Transverse colon (tissue), 4 donors: ENCODE data around the gene UBE2U. TPM values are rescaled to one million over a fixed set of nuclear protein-coding genes. Genes with fewer than 3 reads are reported as not detected.

Experiments
- DNase-seq: peaks from one replicate; pipeline ENCODE4 v3.0.0-alpha.2; 2019
- H3K27ac ChIP-seq, 4 donors: fragments of 200-600 bp; sonication (generic); 2 replicates each; pipeline ENCODE4 v1.5.1; 2016 to 2018; ENCODE audit warnings: inconsistent platforms in 4 of 4
- H3K27me3 ChIP-seq: fragments of 200-600 bp; sonication (generic); 2 replicates; pipeline ENCODE4 v1.5.1; 2017; ENCODE audit warnings: inconsistent platforms
- H3K36me3 ChIP-seq, 4 donors: fragments of 200-600 bp; sonication (generic); 2 replicates each; pipeline ENCODE4 v1.5.1; 2017 to 2019; ENCODE audit warnings: inconsistent platforms in 4 of 4
- H3K4me1 ChIP-seq, 4 donors: fragments of 200-600 bp; sonication (generic); 2 replicates each; pipeline ENCODE4 v1.5.1; 2017 to 2020; ENCODE audit warnings: inconsistent platforms in 4 of 4
- H3K4me3 ChIP-seq, 4 donors: fragments of 200-600 bp; sonication (generic); 1 replicate in 1 of 4; 2 replicates in 3 of 4; pipeline versions ENCODE4 v1.5.1 to v1.6.1; 2017 to 2019; ENCODE audit warnings: inconsistent platforms in 4 of 4
- H3K9me3 ChIP-seq, 2 donors: fragments of 200-600 bp; sonication (generic); 2 replicates each; pipeline ENCODE4 v1.5.1; 2017 to 2019; ENCODE audit warnings: inconsistent platforms in 2 of 2
- CTCF ChIP-seq, 5 experiments: fragments of 200-600 bp in 3 of 5; fragments of 450-650 bp in 2 of 5; sonication (generic) in 3 of 5; IDR thresholded peaks; 1 replicate in 2 of 5; 2 replicates in 3 of 5; pipeline ENCODE4 v1.5.1; 2016 to 2017; ENCODE audit warnings: antibody characterized with exemption in 5 of 5, inconsistent platforms in 3 of 5, mild to moderate bottlenecking in 2 of 5, moderate library complexity in 1 of 5
- EP300 ChIP-seq: sonication (generic); formaldehyde crosslinking; IDR thresholded peaks from one replicate; pipeline ENCODE4 v1.6.1; 2017; ENCODE audit warnings: antibody characterized with exemption, low read depth
- POLR2A ChIP-seq: fragments of 450-650 bp; IDR thresholded peaks from one replicate; pipeline ENCODE4 v1.6.1; 2016; ENCODE audit warnings: antibody characterized with exemption, mild to moderate bottlenecking, moderate library complexity
- POLR2AphosphoS5 ChIP-seq, 3 donors: sonication (generic); formaldehyde crosslinking; IDR thresholded peaks; one replicate each; pipeline ENCODE4 v1.6.1; 2016; ENCODE audit warnings: antibody characterized with exemption in 3 of 3
- WGBS, 2 donors: methylation state at CpG; one replicate each; pipeline ENCODE4 v1.1.5; 2018; ENCODE audit warnings: low coverage in 1 of 2; 5-methylcytosine and 5-hydroxymethylcytosine counted together
- in situ Hi-C, 4 donors: fragments of 200-750 bp; cut with MboI; loops; one replicate each; pipeline versions ENCODE4 v1.15.0 to v1.15.1; 2017; ENCODE audit warnings: low sequenced_read_pairs in 3 of 4, low pct_ligation_motif_present in 1 of 4, low pct_unique_long_range_greater_than_20kb in 1 of 4
- intact Hi-C: fragments of 100-400 bp; cut with DNase I; formaldehyde crosslinking; loops from one replicate; pipeline ENCODE4 v1.15.1; 2023; ENCODE audit warnings: low total_unique reads
- total RNA-seq, 4 donors: library from RNA; depleted of rRNA; stranded (reverse); fragments of >200 nt; gene quantifications; one replicate each; pipeline ENCODE4 v1.1.0, GENCODE V29; 2016

UBE2U gene
- total RNA-seq, 4 donors from 2014 or later, result not detected

DNA sequence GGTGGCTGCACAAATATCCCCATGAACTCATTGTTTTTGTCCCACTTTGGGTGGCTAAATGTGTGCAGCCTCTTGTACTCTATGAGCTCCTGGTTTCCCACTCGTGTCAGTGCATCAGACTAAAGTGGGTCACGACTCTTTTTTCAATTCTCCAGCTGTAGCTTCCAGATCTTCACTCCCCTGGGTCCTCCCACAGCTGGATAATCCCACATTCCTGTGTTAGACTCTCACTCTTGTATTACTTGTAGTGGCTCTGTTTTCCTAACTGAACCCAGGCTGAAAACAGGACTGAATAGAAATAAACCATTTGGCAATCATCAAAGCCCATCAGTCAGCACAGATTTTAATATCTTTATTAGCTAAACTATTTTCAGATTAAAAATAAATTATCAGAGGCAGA is 60.4 kb downstream of the UBE2U start:
- DNase-seq, result no peak
- in situ Hi-C loops, result loop anchor here (10.0 to 25.0 kb wide), 6 partner anchors 398 to 573 kb away; no protein-coding TSS in a partner anchor
- 20 to 64% methylated on average over 1 to 2 of the region's 2 CpGs for WGBS, 2 donors
- Histone ChIP-seq H3K27ac (no peak overlapping the region), H3K36me3 (no peaks in the 10 kb centered on the region), H3K9me3 (no peaks in the 10 kb centered on the region), H3K4me1 (peaks cover 0 to 2% (median 0%) of the 10 kb centered on the region in 4 donors), H3K27me3 (no peaks in the 10 kb centered on the region), H3K4me3 (no peak overlapping the region)
- TF ChIP-seq CTCF (IDR thresholded peaks at IDR 0.05) (no peak), POLR2AphosphoS5 (IDR thresholded peaks at IDR 0.05) (no peak), POLR2A (no peak), EP300 (no peak)
- intact Hi-C loops, result no loop called here

DNA sequence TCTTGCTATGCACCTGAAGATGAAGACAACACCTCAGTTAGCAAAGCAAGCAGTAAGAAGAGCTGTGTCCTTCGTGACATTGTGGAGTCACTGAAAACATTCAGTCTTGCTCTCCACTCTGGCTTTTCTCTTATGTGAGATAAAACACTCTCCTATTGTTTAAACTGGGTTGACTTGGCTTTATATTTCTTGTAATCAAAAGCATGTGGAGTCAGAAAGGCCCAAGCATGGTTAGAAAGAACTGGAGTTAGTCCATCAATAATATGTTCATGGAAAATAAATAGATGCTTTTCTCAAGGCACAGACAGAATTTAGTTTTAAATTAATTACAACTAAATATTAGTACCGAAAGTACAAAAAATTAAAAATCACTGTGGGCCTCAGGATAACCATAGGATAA is 61.7 kb downstream of the UBE2U start:
- Histone ChIP-seq H3K9me3 (no peaks in the 10 kb centered on the region), H3K4me3 (no peak overlapping the region), H3K4me1 (peaks cover 0 to 6% (median 0%) of the 10 kb centered on the region in 4 donors), H3K27ac (no peak overlapping the region), H3K27me3 (no peaks in the 10 kb centered on the region), H3K36me3 (no peaks in the 10 kb centered on the region)
- DNase-seq, result no peak
- 55 to 61% methylated on average over 2 of the region's 2 CpGs for WGBS, 2 donors
- in situ Hi-C loops, result loop anchor here (10.0 to 25.0 kb wide), 6 partner anchors 397 to 572 kb away; no protein-coding TSS in a partner anchor
- intact Hi-C loops, result loop anchor here (5.0 kb wide), 2 partner anchors 412 to 557 kb away; no protein-coding TSS in a partner anchor
- TF ChIP-seq POLR2A (no peak), POLR2AphosphoS5 (IDR thresholded peaks at IDR 0.05) (no peak), CTCF (IDR thresholded peaks at IDR 0.05) (no peak), EP300 (no peak)

GRCh38 chr1:64266991-64267390 is 63.6 kb downstream of the UBE2U start:
- no peak overlapping the region for H3K27ac ChIP-seq
- in situ Hi-C loops, result loop anchor here (10.0 to 25.0 kb wide), 6 partner anchors 395 to 570 kb away; no protein-coding TSS in a partner anchor
- 74 to 75% methylated on average over 2 of the region's 2 CpGs for WGBS, 2 donors
- no peak for DNase-seq
- peaks cover 0 to 6% (median 0%) of the 10 kb centered on the region in 4 donors for H3K4me1 ChIP-seq
- no peak overlapping the region for H3K4me3 ChIP-seq
- no peaks in the 10 kb centered on the region for H3K36me3 ChIP-seq
- no peaks in the 10 kb centered on the region for H3K27me3 ChIP-seq
- intact Hi-C loops, result loop anchor here (5.0 kb wide), 2 partner anchors 410 to 555 kb away; no protein-coding TSS in a partner anchor
- TF ChIP-seq EP300, result no peak
- no peak for TF ChIP-seq POLR2AphosphoS5 (IDR thresholded peaks at IDR 0.05)
- TF ChIP-seq POLR2A, result no peak
- TF ChIP-seq CTCF (IDR thresholded peaks at IDR 0.05), result no peak
- no peaks in the 10 kb centered on the region for H3K9me3 ChIP-seq

GRCh38 chr1:64268653-64269557 is 65.5 kb downstream of the UBE2U start:
- Histone ChIP-seq H3K36me3 (no peaks in the 10 kb centered on the region), H3K27ac (no peak overlapping the region), H3K4me1 (peaks cover 0 to 6% (median 0%) of the 10 kb centered on the region in 4 donors), H3K27me3 (no peaks in the 10 kb centered on the region), H3K4me3 (peak overlapping the region in 2 of 4 donors; percentile 12 to 17), H3K9me3 (no peaks in the 10 kb centered on the region)
- DNase-seq, result peak; percentile 69
- intact Hi-C loops (loop anchor here (5.0 kb wide), 2 partner anchors 408 to 553 kb away; no protein-coding TSS in a partner anchor), in situ Hi-C loops (loop anchor here (10.0 to 25.0 kb wide), 6 partner anchors 393 to 568 kb away; no protein-coding TSS in a partner anchor)
- TF ChIP-seq CTCF (IDR thresholded peaks at IDR 0.05) (peak; percentile 71 to 84 (median 78)), POLR2A (no peak)
- 35 to 42% methylated on average over 15 to 23 of the region's 23 CpGs for WGBS, 2 donors
